ENCODE results near the gene ABHD6. TPM values are rescaled to one million over a fixed set of nuclear protein-coding genes. Genes with fewer than 3 reads are reported as not detected.
"Not testable (repeated sequence)": the region's sequence is repeated elsewhere in the genome, so short reads cannot be mapped to it uniquely, and the experiment has no call there.

ABHD6 gene
- total RNA-seq, 2 experiments from 2014 or later = 4.5 to 6.1 TPM

DNA sequence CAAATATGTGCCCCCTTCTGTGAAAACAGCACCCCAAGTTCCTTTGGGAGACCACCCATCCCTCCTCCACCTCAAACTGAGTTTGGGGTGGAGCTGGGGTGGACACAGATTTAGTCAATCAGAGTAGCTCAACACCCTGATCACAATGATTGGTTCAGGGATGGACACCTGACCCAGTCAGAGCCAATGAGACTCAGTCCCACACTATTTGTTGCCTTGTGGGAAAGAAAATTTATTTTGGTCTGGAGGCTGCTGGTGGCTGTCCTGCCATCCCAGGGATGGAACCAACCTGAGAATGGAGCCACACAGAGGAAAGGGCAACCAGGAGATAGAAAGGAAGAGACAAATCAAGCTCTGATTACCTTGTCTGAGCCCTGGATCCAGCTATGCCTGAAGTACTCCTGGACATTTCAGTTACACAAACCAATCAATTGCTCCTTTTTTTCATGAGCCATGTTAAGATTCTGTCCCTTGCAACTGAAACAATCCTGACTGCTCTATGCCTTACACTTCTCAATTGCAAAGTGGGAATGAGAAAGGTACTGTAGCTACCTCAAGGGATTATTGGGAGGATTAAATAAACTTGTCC lies 37.4 kb upstream of the ABHD6 start:
- H3K27me3 Mint-ChIP-seq = peaks cover 18% of the 10 kb centered on the region
- ChIA-PET CTCF (interaction anchor here (3.8 kb wide), 1 partner anchor 17 kb away, joined by 20 read pairs; no protein-coding TSS in a partner anchor), POLR2A (no interaction called here)
- no peak overlapping the region for H3K4me3 Mint-ChIP-seq
- DNase-seq = no peak
- no peak overlapping the region for H3K27ac Mint-ChIP-seq
- no peaks in the 10 kb centered on the region for H3K4me1 Mint-ChIP-seq
- peaks cover 4% of the 10 kb centered on the region for H3K36me3 Mint-ChIP-seq (ENCODE audit: low read depth)
- H3K9me3 Mint-ChIP-seq = no peaks in the 10 kb centered on the region

DNA sequence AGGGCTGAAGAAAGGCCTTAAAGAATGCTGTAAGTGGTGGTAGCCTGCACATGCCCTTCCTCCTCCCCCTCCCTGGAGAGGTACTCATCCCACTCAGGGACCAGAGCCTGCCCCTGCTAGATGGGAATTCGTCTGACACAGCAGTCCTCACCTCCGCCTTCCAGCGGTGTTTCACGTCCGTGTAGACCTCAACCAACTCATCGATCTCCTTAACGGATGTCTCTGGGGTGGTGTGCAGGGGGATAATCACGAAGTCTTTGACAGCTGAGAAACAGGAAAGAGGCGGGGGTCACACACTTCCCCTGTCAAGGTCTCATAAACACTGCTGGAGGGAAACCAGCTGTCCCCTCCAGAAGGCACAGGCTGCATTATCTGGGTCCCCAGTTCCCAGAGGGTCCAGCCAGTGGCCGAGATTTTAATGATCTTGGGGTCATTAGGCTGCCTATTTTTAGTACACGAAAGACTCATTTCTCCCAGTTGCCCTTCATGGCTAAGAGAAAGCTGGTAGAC lies 36.7 kb upstream of the ABHD6 start:
- H3K4me3 Mint-ChIP-seq = no peak overlapping the region
- H3K4me1 Mint-ChIP-seq = peaks cover 2% of the 10 kb centered on the region
- POLR2A ChIA-PET = no interaction called here
- no peak overlapping the region for H3K27ac Mint-ChIP-seq
- H3K9me3 Mint-ChIP-seq = no peaks in the 10 kb centered on the region
- peaks cover 4% of the 10 kb centered on the region for H3K36me3 Mint-ChIP-seq (ENCODE audit: low read depth)
- peaks cover 18% of the 10 kb centered on the region for H3K27me3 Mint-ChIP-seq
- CTCF ChIA-PET = interaction anchor here (1.2 to 3.8 kb wide), 2 partner anchors 11 to 16 kb away, joined by 4 to 20 read pairs; no protein-coding TSS in a partner anchor
- no peak for DNase-seq

- not testable (repeated sequence) for H3K36me3 Mint-ChIP-seq (ENCODE audit: low read depth)
- peaks cover 18% of the 10 kb centered on the region for H3K27me3 Mint-ChIP-seq
Measured at GRCh38 chr3:58201451-58201850, 36.1 kb upstream of the ABHD6 start.

GRCh38 chr3:58202917-58203360 lies 34.7 kb upstream of the ABHD6 start:
- POLR2A ChIA-PET = no interaction called here
- no peak overlapping the region for H3K27ac Mint-ChIP-seq
- peaks cover 21% of the 10 kb centered on the region for H3K27me3 Mint-ChIP-seq
- CTCF ChIA-PET = interaction anchor here (1.0 to 3.8 kb wide), 5 partner anchors 10 to 25 kb away, joined by 3 to 20 read pairs (median 4); no protein-coding TSS in a partner anchor
- no peaks in the 10 kb centered on the region for H3K9me3 Mint-ChIP-seq
- peaks cover 6% of the 10 kb centered on the region for H3K4me1 Mint-ChIP-seq
- DNase-seq = no peak
- no peak overlapping the region for H3K4me3 Mint-ChIP-seq
- H3K36me3 Mint-ChIP-seq (ENCODE audit: low read depth) = peaks cover 4% of the 10 kb centered on the region

More at GRCh38 chr3:58201451-58201850, 36.1 kb upstream of the ABHD6 start:
- H3K4me3 Mint-ChIP-seq, H3K9me3 Mint-ChIP-seq, H3K4me1 Mint-ChIP-seq, H3K27ac Mint-ChIP-seq, POLR2A ChIA-PET, DNase-seq: not testable (repeated sequence)
- CTCF ChIA-PET = interaction anchor here (1.0 to 3.8 kb wide), 5 partner anchors 12 to 105 kb away, joined by 3 to 20 read pairs (median 4); partner anchors contain the start of genes HTD2 and RPP14

DNA sequence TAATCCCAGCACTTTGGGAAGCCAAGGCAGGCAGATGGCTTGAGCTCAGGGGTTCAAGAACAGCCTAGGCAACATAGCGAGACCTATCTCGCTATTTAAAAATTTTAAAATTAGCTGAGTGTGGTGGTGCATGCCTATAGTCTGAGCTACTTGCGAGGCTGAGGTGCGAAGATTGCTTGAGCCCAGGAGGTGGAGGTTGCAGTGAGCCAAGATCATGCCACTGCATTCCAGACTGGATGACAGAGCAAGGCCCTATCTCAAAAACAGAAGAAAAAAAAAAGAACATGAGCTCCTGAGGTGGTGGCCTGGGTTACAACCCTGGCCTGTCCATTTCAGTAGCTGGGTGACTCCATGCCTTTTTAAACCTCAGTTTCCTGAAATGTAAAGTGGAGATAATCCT lies 34.1 kb upstream of the ABHD6 start:
- Mint-ChIP-seq H3K27ac (no peak overlapping the region), H3K4me1 (peaks cover 6% of the 10 kb centered on the region), H3K9me3 (no peaks in the 10 kb centered on the region), H3K27me3 (peaks cover 25% of the 10 kb centered on the region), H3K36me3 (ENCODE audit: low read depth) (peaks cover 4% of the 10 kb centered on the region), H3K4me3 (no peak overlapping the region)
- ChIA-PET CTCF (interaction anchor here (1.0 to 1.7 kb wide), 3 partner anchors 9 to 25 kb away, joined by 3 to 4 read pairs (median 3); no protein-coding TSS in a partner anchor), POLR2A (no interaction called here)
- DNase-seq = no peak

GRCh38 chr3:58204720-58205119 lies 32.9 kb upstream of the ABHD6 start:
- Mint-ChIP-seq H3K4me3 (no peak overlapping the region), H3K36me3 (ENCODE audit: low read depth) (peaks cover 4% of the 10 kb centered on the region), H3K27ac (no peak overlapping the region), H3K4me1 (peaks cover 6% of the 10 kb centered on the region), H3K27me3 (peaks cover 30% of the 10 kb centered on the region), H3K9me3 (no peaks in the 10 kb centered on the region)
- CTCF ChIA-PET = interaction anchor here (0.6 to 1.5 kb wide), 3 partner anchors 12 to 14 kb away, joined by 3 to 4 read pairs (median 3); no protein-coding TSS in a partner anchor
- POLR2A ChIA-PET = no interaction called here
- DNase-seq = no peak

DNA sequence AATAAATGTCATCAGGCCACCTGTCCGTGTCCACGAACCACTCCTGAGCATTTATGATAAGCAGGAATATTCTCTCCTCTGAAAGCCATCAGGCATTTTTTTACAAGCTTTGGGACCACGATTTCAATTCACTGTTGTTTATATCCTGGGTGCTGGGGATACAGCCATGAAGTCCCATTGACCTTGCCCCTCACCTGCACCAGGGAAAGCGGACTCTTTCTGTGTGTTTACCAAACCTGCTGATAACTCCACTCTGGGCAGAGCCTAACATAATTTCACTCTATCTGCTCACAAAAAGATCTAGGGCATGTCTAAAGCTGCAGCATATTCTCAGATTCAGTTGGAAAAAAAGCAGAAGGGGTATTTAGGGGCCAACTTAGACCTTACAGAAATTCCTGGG lies 31.6 kb upstream of the ABHD6 start:
- H3K9me3 Mint-ChIP-seq = no peaks in the 10 kb centered on the region
- ChIA-PET CTCF (interaction anchor here (0.9 to 1.5 kb wide), 3 partner anchors 9 to 13 kb away, joined by 3 to 4 read pairs (median 4); no protein-coding TSS in a partner anchor), POLR2A (no interaction called here)
- H3K36me3 Mint-ChIP-seq (ENCODE audit: low read depth) = peaks cover 4% of the 10 kb centered on the region
- H3K4me3 Mint-ChIP-seq = no peak overlapping the region
- H3K27me3 Mint-ChIP-seq = peaks cover 32% of the 10 kb centered on the region
- H3K4me1 Mint-ChIP-seq = peaks cover 6% of the 10 kb centered on the region
- H3K27ac Mint-ChIP-seq = no peak overlapping the region
- DNase-seq = no peak

- Mint-ChIP-seq H3K4me1 (peaks cover 6% of the 10 kb centered on the region), H3K4me3 (no peak overlapping the region), H3K27me3 (peaks cover 33% of the 10 kb centered on the region), H3K27ac (no peak overlapping the region), H3K9me3 (no peaks in the 10 kb centered on the region), H3K36me3 (ENCODE audit: low read depth) (peaks cover 4% of the 10 kb centered on the region)
- ChIA-PET POLR2A (no interaction called here), CTCF (no interaction called here)
- DNase-seq = peak; percentile 28
Measured at GRCh38 chr3:58206406-58207011, 31.1 kb upstream of the ABHD6 start.

DNA sequence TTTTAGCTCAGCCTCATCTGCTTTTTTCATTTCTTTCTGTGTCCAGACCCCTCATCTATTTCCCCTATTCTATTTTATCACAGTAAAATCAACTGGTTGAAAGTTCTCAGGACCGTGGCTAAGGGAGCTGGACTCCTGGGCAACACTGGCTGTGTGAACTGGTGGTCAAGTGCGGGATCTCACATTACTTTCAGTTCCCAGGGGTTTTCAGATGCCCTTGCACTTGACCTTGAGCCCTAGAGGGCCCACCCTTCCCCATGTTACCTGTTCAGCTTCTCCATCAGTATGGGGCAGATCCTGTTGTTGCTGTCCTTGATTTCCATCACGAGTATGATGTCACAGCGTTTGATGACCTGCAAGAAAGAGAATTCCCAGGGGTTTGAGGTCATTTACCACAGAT lies 29.6 kb upstream of the ABHD6 start:
- CTCF ChIA-PET = interaction anchor here (0.5 to 2.2 kb wide), 4 partner anchors 10 to 360 kb away, joined by 3 to 13 read pairs (median 4); no protein-coding TSS in a partner anchor
- no peak for DNase-seq
- H3K4me1 Mint-ChIP-seq = peaks cover 6% of the 10 kb centered on the region
- no peaks in the 10 kb centered on the region for H3K9me3 Mint-ChIP-seq
- peaks cover 32% of the 10 kb centered on the region for H3K27me3 Mint-ChIP-seq
- no peak overlapping the region for H3K4me3 Mint-ChIP-seq
- H3K27ac Mint-ChIP-seq = no peak overlapping the region
- H3K36me3 Mint-ChIP-seq (ENCODE audit: low read depth) = peaks cover 4% of the 10 kb centered on the region
- POLR2A ChIA-PET = interaction anchor here (1.3 kb wide), 1 partner anchor 15 kb away, joined by 3 read pairs; no protein-coding TSS in a partner anchor

- Mint-ChIP-seq H3K9me3 (no peaks in the 10 kb centered on the region), H3K27ac (no peak overlapping the region), H3K27me3 (peaks cover 30% of the 10 kb centered on the region), H3K36me3 (ENCODE audit: low read depth) (no peaks in the 10 kb centered on the region), H3K4me1 (peaks cover 13% of the 10 kb centered on the region), H3K4me3 (no peak overlapping the region)
- CTCF ChIA-PET = interaction anchor here (1.3 kb wide), 1 partner anchor 9 kb away, joined by 7 read pairs; no protein-coding TSS in a partner anchor
- POLR2A ChIA-PET = no interaction called here
- no peak for DNase-seq
Measured at GRCh38 chr3:58209933-58210332, 27.7 kb upstream of the ABHD6 start.

DNA sequence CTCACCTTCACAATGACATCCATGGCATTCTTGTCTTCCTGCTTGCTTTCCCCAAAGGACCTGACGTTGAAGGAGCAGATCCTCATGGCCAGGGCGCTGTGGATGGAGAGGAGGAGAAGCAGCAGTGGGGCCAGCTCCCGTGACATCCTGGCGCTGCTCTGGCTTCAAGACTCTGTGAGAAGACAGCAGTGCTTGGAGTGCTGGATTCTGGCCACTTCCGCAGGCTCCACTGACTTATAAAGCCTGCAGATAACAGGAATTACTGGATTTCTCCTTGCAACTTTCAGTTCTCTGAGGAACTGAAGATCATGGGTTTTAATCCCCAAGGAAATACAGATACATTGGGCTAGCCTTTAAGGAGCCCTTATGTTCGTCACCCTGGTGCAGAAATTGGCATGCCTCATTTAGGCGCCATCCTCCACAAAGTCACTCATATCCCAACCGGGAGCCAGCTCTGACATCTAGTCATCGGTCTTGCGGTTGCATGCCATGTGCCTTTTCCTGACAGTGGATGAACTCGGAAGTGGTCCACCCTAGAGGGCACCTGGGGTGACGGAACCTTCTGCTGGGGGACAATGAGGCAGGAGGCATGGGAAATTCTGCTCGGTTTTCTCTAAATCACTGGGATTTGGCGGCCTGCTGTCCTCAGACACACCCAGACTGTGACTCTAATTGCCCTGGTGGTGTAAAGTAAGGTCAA lies 26.7 kb upstream of the ABHD6 start, which contains the start of gene DNASE1L3:
DNASE1L3 (minus strand) TSS at position 212 of the 700 bp plus-strand sequence; CDS start at position 146, 66 bp downstream.
- POLR2A ChIA-PET = no interaction called here
- H3K4me3 Mint-ChIP-seq = no peak within 1 kb of the TSS
- H3K4me1 Mint-ChIP-seq = peaks cover 20% of the 10 kb centered on the region
- no peaks in the 10 kb centered on the region for H3K36me3 Mint-ChIP-seq (ENCODE audit: low read depth)
- no peaks in the 10 kb centered on the region for H3K9me3 Mint-ChIP-seq
- H3K27ac Mint-ChIP-seq = no peak within 1 kb of the TSS
- H3K27me3 Mint-ChIP-seq = peaks cover 30% of the 10 kb centered on the region
- DNase-seq = no peak
- CTCF ChIA-PET = interaction anchor here (1.3 kb wide), 1 partner anchor 8 kb away, joined by 7 read pairs; no protein-coding TSS in a partner anchor

DNA sequence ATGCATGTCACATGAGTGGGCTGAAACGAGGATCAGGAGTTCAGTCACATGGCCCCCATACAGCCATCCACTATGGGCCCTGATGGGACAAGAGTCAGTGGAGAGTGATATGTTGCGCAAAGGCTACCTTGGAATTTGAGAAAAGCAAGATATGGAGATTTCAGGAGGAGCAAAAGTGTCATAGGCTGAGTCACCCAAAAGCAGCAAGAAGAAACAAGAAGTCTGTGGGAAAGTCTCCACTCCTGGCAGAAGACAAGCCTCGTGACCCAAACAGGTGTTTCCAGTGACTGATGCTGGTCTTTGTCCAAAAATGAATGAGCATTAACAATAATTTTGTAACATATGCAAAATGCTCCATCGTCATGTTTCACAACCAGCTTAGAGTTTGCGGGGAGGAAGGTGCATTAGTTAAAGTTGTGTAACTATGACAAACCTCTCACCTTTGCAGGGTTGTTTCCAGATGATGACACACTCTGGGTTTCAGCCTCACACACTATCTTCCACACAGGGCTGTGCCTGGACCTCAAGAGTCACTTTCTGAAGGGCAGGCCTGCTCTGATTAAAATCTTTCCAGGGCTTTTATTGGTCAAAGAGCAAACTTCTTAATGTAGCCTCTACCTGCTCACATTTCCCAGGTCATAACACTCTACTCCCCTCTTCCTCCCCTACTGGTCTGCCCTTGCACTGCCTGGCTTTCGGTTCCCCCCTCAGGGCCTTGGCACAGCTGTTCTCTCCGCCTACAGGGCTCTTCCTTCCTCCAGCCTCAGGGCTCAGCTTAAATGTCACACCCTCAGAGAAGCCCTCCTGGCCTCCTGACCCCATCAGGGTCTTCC lies 22.9 kb upstream of the ABHD6 start:
- ChIA-PET CTCF (interaction anchor here (0.8 to 4.9 kb wide), 8 partner anchors 9 to 91 kb away, joined by 3 to 25 read pairs (median 4); partner anchors contain the start of genes HTD2 and RPP14), POLR2A (no interaction called here)
- Mint-ChIP-seq H3K4me1 (peaks cover 28% of the 10 kb centered on the region), H3K36me3 (ENCODE audit: low read depth) (no peaks in the 10 kb centered on the region), H3K27me3 (peaks cover 18% of the 10 kb centered on the region), H3K27ac (no peak overlapping the region), H3K9me3 (no peaks in the 10 kb centered on the region), H3K4me3 (no peak overlapping the region)
- DNase-seq = peak; percentile 25
